Measurements from ENCODE around the gene PLPPR3. TPM values are rescaled to one million over a fixed set of nuclear protein-coding genes. Genes with fewer than 3 reads are reported as not detected.

The PLPPR3 gene
- total RNA-seq, 2 experiments from 2014 or later, result not detected

DNA sequence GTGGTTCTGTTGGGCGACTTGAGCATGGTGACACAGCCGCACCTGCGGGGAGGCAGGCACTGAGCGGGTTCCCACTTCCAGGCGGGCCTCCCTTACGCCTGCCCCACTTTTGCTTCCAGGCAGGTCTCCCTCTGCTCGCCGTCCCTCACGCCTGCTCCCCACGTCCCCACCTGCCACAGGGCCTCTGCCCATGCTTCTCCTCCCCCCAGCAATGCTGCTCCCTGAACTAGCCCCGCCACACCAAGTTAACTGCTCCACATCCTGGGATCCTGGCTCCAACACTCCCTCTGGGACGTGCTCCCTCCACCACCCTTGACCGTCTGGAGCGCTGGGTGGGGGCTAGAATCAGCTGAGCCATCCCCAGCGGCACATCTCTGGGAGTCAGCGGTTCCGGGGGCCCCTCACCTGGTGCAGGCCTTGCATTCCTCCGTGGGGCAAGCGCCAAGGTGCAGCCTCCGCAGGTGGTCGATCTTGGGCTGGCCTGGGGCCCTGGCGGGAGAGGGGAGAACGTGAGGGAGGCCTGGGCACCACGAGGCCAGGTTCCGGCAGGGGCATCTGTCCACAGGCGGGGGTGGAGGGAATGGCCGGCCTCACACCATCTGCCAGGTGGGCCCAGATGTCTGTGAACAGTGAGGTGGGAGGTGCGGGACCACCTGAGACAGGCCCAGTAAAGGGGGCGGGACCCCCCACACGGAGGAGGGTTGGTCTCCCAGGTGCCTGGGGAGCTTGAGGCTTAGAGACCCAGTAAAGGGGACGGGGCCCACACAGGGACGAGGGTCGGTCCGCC, 46.9 kb upstream of the PLPPR3 start:
- DNase-seq (no peak), ATAC-seq (no peak)
- Mint-ChIP-seq H3K4me3 (no peak overlapping the region), H3K4me1 (ENCODE audit: low read depth) (peaks cover 12% of the 10 kb centered on the region), H3K9me3 (peaks cover 2% of the 10 kb centered on the region), H3K36me3 (ENCODE audit: low read depth) (peaks cover 9% of the 10 kb centered on the region), H3K27me3 (no peaks in the 10 kb centered on the region), H3K27ac (no peak overlapping the region)
- intact Hi-C loops (cut with micrococcal nuclease), result no loop called here
- TF ChIP-seq, protein P1, sequence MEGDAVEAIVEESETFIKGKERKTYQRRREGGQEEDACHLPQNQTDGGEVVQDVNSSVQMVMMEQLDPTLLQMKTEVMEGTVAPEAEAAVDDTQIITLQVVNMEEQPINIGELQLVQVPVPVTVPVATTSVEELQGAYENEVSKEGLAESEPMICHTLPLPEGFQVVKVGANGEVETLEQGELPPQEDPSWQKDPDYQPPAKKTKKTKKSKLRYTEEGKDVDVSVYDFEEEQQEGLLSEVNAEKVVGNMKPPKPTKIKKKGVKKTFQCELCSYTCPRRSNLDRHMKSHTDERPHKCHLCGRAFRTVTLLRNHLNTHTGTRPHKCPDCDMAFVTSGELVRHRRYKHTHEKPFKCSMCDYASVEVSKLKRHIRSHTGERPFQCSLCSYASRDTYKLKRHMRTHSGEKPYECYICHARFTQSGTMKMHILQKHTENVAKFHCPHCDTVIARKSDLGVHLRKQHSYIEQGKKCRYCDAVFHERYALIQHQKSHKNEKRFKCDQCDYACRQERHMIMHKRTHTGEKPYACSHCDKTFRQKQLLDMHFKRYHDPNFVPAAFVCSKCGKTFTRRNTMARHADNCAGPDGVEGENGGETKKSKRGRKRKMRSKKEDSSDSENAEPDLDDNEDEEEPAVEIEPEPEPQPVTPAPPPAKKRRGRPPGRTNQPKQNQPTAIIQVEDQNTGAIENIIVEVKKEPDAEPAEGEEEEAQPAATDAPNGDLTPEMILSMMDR (IDR thresholded peaks at IDR 0.05), result no peak
- POLR2A ChIA-PET, result no interaction called here
- CTCF ChIA-PET, result no interaction called here

DNA sequence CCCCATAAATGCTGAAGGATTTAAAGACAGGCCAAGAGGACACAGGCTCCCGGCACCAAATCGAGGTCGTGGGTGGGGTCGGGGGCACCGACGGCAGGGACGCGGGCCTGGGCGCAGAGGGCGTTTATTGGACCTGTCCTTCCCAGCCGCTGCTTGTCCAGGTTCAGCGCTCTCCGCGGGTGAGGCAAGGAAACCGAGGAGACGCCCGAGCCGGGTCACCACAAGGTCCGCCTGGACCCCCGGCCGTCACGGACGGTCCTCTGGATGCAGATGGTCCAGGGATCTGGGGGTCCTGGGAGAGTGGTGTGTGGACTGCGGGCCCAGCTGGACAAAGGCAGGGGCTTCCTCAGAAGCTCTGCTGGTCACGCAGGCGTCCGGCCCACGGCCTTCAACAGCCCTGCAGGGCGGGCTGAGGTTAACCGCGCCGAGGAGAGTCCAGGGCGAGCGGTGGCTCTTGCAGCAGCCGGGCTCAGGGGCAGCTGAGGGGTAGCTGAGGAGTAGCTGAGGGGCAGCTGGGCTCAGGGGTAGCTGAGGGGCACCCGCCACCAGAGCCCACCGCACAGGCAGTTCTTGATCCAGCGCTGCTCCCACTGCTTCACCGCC, 46.2 kb upstream of the PLPPR3 start:
- peaks cover 9% of the 10 kb centered on the region for H3K36me3 Mint-ChIP-seq (ENCODE audit: low read depth)
- H3K4me1 Mint-ChIP-seq (ENCODE audit: low read depth), result peaks cover 18% of the 10 kb centered on the region
- ATAC-seq (no peak), DNase-seq (no peak)
- no peaks in the 10 kb centered on the region for H3K27me3 Mint-ChIP-seq
- H3K4me3 Mint-ChIP-seq, result no peak overlapping the region
- TF ChIP-seq, protein P1 (IDR thresholded peaks at IDR 0.05), result no peak
- H3K27ac Mint-ChIP-seq, result no peak overlapping the region
- CTCF ChIA-PET, result no interaction called here
- POLR2A ChIA-PET, result interaction anchor here (0.6 kb wide), 1 partner anchor 67 kb away, joined by 3 read pairs; no protein-coding TSS in a partner anchor
- intact Hi-C loops (cut with micrococcal nuclease), result no loop called here
- peaks cover 2% of the 10 kb centered on the region for H3K9me3 Mint-ChIP-seq

DNA sequence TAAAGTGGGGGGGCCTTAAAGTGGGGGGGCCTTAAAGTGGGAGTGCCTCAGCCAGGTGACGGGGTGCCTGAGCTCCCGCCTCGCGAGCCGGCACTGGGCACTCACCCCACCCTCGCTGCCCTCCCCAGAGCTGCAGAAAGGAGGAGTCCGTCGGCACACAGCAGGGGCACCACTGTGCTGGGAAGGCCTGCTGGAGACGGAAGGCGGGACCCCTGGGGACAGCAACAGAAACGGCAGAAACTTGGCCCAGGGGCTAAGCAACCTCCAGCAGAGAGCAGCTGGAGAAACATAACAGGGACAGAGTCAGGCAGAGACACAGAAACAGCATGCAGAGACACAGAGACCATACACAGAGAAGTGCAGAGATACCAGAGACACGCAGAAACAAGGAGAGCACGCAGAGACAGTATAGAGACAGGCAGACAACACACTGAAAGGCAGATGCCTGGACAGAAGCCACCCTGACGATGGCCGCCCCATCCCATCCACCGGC, 45.6 kb upstream of the PLPPR3 start:
- peaks cover 19% of the 10 kb centered on the region for H3K4me1 Mint-ChIP-seq (ENCODE audit: low read depth)
- ATAC-seq (no peak), DNase-seq (no peak)
- TF ChIP-seq, protein P1 (IDR thresholded peaks at IDR 0.05), result no peak
- intact Hi-C loops (cut with micrococcal nuclease), result no loop called here
- no peak overlapping the region for H3K27ac Mint-ChIP-seq
- H3K4me3 Mint-ChIP-seq, result no peak overlapping the region
- peaks cover 3% of the 10 kb centered on the region for H3K27me3 Mint-ChIP-seq
- CTCF ChIA-PET, result no interaction called here
- peaks cover 9% of the 10 kb centered on the region for H3K36me3 Mint-ChIP-seq (ENCODE audit: low read depth)
- peaks cover 2% of the 10 kb centered on the region for H3K9me3 Mint-ChIP-seq
- POLR2A ChIA-PET, result interaction anchor here (0.6 kb wide), 1 partner anchor 66 kb away, joined by 3 read pairs; no protein-coding TSS in a partner anchor

DNA sequence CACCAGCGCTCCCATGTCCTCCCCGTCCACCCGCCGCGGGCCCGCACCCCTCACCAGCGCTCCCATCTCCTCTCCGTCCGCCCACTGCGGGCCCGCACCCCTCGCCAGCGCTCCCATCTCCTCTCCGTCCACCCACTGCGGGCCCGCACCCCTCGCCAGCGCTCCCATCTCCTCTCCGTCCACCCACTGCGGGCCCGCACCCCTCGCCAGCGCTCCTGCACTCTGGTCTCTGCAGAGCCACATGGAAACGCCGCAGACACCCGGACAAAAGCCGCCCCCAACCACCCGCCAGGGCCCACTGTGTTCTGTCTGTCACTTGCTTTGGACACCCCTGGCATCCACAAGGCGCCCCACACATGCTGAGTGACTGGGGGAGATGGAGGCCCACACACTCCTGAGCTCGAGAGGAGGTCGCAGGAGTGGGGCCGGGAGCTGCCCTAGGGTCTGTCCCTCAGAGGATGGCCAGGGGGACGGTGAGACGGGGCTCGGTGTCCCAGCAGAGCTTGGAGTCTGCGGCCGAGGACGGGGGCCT, 45.1 kb upstream of the PLPPR3 start:
- ChIA-PET POLR2A (interaction anchor here (0.6 kb wide), 1 partner anchor 66 kb away, joined by 3 read pairs; no protein-coding TSS in a partner anchor), CTCF (no interaction called here)
- peaks cover 15% of the 10 kb centered on the region for H3K4me1 Mint-ChIP-seq (ENCODE audit: low read depth)
- no peak for DNase-seq
- TF ChIP-seq, protein P1 (IDR thresholded peaks at IDR 0.05), result no peak
- no peak overlapping the region for H3K27ac Mint-ChIP-seq
- peaks cover 7% of the 10 kb centered on the region for H3K36me3 Mint-ChIP-seq (ENCODE audit: low read depth)
- no peak overlapping the region for H3K4me3 Mint-ChIP-seq
- H3K27me3 Mint-ChIP-seq, result peaks cover 3% of the 10 kb centered on the region
- H3K9me3 Mint-ChIP-seq, result peaks cover 2% of the 10 kb centered on the region
- no peak for ATAC-seq
- intact Hi-C loops (cut with micrococcal nuclease), result no loop called here

Measured in activated CD8-positive, alpha-beta T cell treated with anti-CD3 and anti-CD28 coated beads for 36 hours (primary cell).